Stimulated activated naive CD4-positive, alpha-beta T cell (primary cell): ENCODE results near the gene SSC5D.

ENCODE experiments used
- DNase-seq, 6 experiments: peaks; one replicate each; lab custom pipeline; 2025; lab: John Stamatoyannopoulos, UW

The SSC5D gene

GRCh38 chr19:55473225-55474012 is 14.8 kb upstream of the SSC5D start:
- DNase-seq: no peak

DNA sequence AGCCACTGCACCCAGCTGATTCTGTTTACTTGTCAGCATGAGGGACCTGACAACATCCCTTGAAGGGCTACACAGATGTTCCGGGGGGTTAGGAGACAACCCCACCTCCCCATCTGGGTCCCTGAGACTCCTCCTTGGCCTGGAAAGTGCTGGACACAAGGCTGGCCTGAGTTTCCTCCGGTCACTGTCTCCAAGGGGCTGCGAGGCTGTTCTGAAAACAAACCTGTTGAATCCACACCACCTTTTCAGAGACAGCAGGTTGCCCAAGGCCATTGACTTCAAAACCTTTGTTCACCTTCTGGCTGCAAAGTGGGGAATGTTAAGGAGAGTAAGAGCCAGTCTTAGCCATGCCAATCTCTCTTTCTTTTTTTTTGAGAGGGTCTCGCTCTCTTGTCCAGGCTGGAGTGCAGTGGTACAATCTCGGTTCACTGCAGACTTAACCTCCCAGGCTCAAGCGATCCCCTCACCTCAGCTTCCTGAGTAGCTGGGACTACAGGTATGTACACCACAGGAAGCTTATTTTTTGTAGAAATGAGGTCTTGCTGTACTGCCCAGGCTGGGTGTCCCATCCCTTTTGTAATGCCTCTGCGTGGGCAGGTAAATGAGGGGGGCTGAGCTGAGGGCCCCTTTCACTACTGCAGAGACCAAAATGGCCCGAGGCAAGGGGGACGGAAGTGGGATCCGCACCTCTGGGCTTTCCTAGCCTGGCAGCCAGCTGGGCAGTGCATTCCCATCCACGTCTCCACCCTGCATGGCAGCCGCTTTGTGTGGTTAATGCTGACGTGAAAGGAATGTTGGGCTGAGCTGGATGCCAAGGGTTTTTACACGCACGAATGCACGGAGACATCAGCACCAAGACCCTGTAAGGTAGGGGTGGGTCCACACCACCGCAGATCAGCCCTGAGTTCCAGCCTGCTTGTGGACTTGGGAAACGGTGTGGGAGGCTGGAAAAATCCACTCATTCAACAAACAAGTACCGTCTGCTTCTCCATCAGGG is 13.7 kb upstream of the SSC5D start:
- DNase-seq: no peak

GRCh38 chr19:55476100-55476775 is 12.0 kb upstream of the SSC5D start, which contains the start of gene ZNF628:
ZNF628 (plus strand) TSS chr19:55476617; CDS start chr19:55479911, 3,294 bp downstream.
- peak; percentile 93 to 98 (median 96) for DNase-seq

DNA sequence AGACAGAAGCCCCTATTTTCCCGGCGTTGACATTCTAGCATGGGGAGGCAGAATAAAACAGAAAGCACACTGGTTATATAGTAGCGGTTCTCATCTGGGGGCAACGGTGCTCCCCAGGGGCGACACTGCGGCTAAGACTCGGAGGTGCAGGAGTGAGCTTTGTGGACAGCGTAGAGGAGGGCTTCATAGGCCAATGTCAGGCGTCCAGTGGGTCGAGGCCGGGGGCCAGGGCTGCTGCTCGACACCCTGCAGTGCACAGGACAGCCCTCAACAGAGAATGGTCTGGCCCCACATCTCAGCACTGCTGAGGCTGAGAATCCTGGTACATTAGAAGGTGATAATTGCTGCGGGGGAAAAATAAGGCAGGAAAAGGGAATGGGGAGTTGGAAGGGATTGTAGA is 10.3 kb upstream of the SSC5D start:
- DNase-seq: no peak

DNA sequence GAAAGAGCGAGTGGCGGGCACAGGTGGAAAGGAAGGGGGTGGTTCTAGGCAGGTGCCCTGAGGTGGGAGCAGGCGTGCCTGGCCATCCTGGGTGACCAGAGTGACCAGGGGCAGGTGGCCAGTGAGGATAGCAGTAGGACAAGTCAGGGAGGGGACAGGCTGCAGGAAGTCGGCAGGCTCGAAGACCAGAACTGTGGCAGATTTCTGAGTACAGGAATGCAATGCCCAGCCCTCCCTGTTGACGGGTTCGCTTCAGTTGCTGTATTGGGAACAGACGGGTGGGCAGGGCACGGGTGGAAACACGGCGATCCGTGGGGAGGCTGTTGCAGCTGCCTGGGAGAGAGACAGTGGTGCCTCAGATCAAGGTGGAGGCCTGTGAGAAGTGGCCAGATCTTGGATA is 9.9 kb upstream of the SSC5D start:
- no peak for DNase-seq

DNA sequence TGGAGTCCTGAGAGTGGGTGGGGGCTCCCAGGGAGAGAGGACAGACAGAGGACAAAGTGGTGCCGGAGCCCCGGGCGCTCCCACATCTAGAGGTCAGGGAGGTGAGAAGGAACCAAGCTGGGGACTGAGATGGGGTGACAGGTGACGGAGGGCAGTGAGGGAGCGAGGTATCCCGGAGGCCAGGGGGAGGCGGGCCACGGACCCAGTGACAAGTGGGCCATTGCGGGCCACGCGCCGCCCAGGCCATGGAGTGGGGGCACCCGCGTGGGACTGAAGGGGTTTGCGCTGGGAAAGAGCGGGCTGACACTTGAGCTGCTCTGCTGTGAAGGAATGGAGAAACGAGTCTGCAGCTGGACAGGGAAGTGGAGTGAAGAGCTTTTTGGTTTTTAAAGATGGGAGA is 9.2 kb upstream of the SSC5D start:
- DNase-seq: no peak

GRCh38 chr19:55479451-55480230 is 8.6 kb upstream of the SSC5D start:
- no peak for DNase-seq

DNA sequence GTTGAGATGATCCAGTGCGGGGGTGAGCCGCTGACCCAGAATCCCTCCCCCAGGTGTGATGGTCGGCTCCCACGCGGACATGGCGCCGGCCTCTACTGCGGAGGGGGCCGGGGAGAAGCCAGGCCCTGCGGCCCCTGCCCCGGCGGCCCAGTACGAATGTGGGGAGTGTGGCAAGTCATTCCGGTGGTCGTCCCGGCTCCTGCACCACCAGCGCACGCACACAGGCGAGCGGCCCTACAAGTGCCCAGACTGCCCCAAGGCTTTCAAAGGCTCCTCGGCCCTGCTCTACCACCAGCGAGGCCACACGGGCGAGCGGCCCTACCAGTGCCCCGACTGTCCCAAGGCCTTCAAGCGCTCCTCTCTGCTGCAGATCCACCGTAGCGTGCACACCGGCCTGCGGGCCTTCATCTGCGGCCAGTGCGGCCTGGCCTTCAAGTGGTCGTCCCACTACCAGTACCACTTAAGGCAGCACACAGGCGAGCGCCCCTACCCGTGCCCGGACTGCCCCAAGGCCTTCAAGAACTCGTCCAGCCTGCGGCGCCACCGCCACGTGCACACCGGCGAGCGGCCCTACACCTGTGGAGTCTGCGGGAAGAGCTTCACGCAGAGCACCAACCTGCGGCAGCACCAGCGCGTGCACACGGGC is 7.0 kb upstream of the SSC5D start:
- no peak for DNase-seq

- DNase-seq: no peak
These were observed 6.5 kb upstream of the SSC5D start for GRCh38 chr19:55481794-55482155.

DNA sequence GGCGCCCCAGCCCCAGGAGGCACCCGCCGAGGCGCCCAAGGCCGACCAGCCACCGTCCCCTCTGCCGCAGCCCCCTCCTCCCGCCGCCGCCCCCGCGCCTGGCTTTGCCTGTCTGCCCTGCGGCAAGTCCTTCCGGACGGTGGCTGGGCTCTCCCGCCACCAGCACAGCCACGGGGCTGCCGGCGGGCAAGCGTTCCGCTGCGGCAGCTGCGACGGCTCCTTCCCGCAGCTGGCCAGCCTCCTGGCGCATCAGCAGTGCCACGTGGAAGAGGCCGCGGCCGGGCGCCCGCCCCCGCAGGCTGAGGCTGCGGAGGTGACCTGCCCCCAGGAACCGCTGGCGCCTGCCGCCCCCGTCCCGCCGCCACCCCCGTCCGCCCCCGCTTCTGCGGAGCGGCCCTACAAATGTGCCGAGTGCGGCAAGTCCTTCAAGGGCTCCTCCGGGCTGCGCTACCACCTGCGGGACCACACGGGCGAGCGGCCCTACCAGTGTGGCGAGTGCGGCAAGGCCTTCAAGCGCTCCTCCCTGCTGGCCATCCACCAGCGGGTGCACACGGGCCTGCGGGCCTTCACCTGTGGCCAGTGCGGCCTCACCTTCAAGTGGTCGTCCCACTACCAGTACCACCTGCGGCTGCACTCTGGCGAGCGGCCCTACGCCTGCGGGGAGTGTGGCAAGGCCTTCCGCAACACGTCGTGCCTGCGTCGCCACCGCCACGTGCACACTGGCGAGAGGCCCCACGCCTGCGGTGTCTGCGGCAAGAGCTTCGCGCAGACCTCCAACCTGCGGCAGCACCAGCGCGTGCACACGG is 5.9 kb upstream of the SSC5D start:
- no peak for DNase-seq

- no peak for DNase-seq
These were observed 5.1 kb upstream of the SSC5D start for GRCh38 chr19:55482967-55483705.

GRCh38 chr19:55483706-55484592 is 4.3 kb upstream of the SSC5D start:
- DNase-seq: no peak

DNA sequence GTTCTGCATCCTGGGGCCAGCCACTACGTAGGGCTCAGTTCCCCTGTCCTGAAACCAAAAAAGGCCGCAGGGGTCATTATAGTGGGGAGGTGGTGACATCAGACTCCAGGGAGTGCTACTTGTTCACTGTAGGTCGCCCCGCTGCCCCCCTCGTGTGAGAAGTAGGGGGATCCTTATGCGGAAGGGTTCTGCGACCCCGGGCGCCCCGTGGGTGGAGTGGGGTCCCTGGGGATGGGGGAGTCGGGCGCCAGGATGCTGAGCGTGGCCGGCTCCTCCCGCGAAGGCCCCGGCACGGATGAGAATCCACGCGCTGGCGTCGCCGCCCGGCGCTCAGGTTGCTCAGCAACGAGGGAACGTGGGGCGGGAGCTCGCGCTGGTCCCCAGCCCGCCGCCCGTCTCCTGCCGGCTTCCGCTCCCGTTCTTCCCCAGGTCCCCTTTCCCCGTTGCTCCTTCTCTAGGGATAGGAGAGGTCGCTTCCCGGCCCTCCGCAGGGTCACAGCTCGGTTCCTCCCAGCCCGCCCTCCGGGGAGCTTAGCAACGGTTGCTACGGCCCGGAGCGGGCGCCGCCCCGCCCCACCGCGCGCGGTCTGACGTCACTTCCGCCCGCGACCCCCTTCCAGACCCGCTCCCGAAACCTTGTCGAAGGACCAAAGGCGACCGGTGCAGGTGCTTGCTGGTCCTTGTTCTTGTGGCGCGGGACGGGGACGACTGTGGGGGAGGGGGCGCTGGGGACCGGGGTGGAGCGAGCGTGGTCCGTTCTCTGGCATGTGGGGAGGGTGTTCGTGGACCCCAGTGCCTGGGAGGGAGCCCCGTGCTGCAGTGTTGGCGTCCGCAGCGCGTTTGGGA is 3.4 kb upstream of the SSC5D start, which contains the start of gene NAT14:
NAT14 (plus strand) TSS at position 596 of the 846 bp plus-strand sequence. CDS start 521 bp downstream, outside the sequence.
- DNase-seq: peak; percentile 44 to 68 (median 62)

DNA sequence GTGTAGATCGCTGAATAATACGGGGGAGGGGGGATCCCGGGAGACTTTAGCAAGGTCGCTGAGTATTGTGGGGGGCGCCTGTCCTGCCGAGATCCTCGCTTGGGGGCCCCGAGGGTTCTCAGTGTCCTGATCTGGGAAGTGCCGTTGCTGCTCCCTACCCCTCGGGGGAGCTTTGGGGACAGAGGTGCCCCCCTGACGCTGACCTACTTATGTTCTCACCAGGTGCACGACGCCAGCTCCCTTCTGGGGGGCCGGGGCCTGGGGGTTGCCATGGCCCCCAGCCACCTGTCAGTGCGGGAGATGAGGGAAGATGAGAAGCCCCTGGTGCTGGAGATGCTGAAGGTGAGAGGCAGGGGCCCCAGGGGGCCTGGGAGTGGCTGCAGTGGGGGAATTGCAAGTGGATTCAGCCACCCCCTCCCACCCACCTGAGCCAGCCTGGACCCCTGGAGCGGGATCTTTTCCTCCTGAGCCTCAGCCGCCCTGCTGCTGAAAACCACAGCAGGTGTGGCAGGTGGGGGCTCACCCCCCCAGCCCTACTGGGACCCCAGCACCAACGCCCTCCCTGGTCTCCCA is 2.7 kb upstream of the SSC5D start:
- DNase-seq: no peak

GRCh38 chr19:55486043-55486970 is 1.9 kb upstream of the SSC5D start:
- no peak for DNase-seq
